Anterior cingulate cortex (tissue), 58 donors: ENCODE data around the gene RETN.
A peak's percentile ranks its signal among the peaks of the same experiment; 100 is the strongest.

ENCODE experiments used
- DNase-seq, 58 donors: peaks; one replicate each; lab custom pipeline; 2025; lab: John Stamatoyannopoulos, UW

Gene RETN

GRCh38 chr19:7680606-7681339 lies 11.9 kb downstream of the RETN start, which contains the start of gene TRAPPC5:
Gene TRAPPC5 (plus strand): TSS chr19:7680833. CDS start chr19:7682254, 1,421 bp downstream.
- peak in 57 of 58 donors; percentile 25 to 91 (median 77) for DNase-seq

- peak in 54 of 58 donors; percentile 6 to 82 (median 48) for DNase-seq
Observed at GRCh38 chr19:7681340-7682174, 12.7 kb downstream of the RETN start.

GRCh38 chr19:7682175-7682855 lies 13.5 kb downstream of the RETN start:
- DNase-seq = peak in 20 of 58 donors; percentile 12 to 75 (median 38)

GRCh38 chr19:7685546-7686445 lies 16.9 kb downstream of the RETN start:
- no peak for DNase-seq

GRCh38 chr19:7687177-7687576 lies 18.3 kb downstream of the RETN start:
- DNase-seq = no peak

- no peak for DNase-seq
Observed at GRCh38 chr19:7689165-7689564, 20.3 kb downstream of the RETN start.

- DNase-seq = no peak
Observed at GRCh38 chr19:7690779-7691258, 22.0 kb downstream of the RETN start.

- DNase-seq = no peak
Observed at GRCh38 chr19:7691497-7691896, 22.6 kb downstream of the RETN start.

- DNase-seq = no peak
Observed at GRCh38 chr19:7692417-7693088, 23.7 kb downstream of the RETN start.

- no peak for DNase-seq
Observed at GRCh38 chr19:7694499-7694898, 25.6 kb downstream of the RETN start.

- no peak for DNase-seq
Observed at GRCh38 chr19:7697721-7698287, 29.0 kb downstream of the RETN start.

- DNase-seq = no peak
Observed at GRCh38 chr19:7698583-7698982, 29.7 kb downstream of the RETN start.

GRCh38 chr19:7699003-7699402 lies 30.2 kb downstream of the RETN start:
- DNase-seq = no peak

- DNase-seq = no peak
Observed at GRCh38 chr19:7699417-7700401, 30.9 kb downstream of the RETN start.

GRCh38 chr19:7701049-7701653 lies 32.3 kb downstream of the RETN start:
- no peak for DNase-seq

- no peak for DNase-seq
Observed at GRCh38 chr19:7701654-7702457, 33.0 kb downstream of the RETN start, which contains the start of gene FCER2. Gene FCER2 (minus strand): TSS chr19:7702131. CDS start chr19:7699760, 2,371 bp downstream.
